Head of caudate nucleus (tissue), 42 donors: ENCODE measurements around the gene DPYSL4.

Experiments
- DNase-seq, 42 donors: peaks; one replicate each; pipeline versions ENCODE4 v3.0.0 to v3.0.0-alpha.2; 2020 to 2021; ENCODE audit warnings: mixed read lengths in 7 of 42
- intact Hi-C: fragments of 100-400 bp; cut with DNase I; formaldehyde crosslinking; loops from one replicate; pipeline ENCODE4 v1.15.0; 2022

DPYSL4 gene

GRCh38 chr10:132186488-132187429 lies at the start of gene DPYSL4:
Gene DPYSL4, plus strand, starts transcription at chr10:132186948. Its CDS starts 116 bp downstream, at chr10:132187064.
- DNase-seq: peak in 30 of 42 donors; percentile 32 to 78 (median 62)
- intact Hi-C loops: no loop called here

GRCh38 chr10:132137111-132138072 lies 49.4 kb upstream of the DPYSL4 start:
- intact Hi-C loops: no loop called here
- DNase-seq: peak in 6 of 42 donors; percentile 2 to 25 (median 10)

GRCh38 chr10:132138133-132138532 lies 48.6 kb upstream of the DPYSL4 start:
- peak in 3 of 42 donors; percentile 4 to 27 (median 6) for DNase-seq
- intact Hi-C loops: no loop called here

- peak in 6 of 42 donors; percentile 2 to 28 (median 12) for DNase-seq
- intact Hi-C loops: no loop called here
These were observed 48.2 kb upstream of the DPYSL4 start for GRCh38 chr10:132138596-132138995.

GRCh38 chr10:132139526-132139925 lies 47.2 kb upstream of the DPYSL4 start:
- DNase-seq: peak in 6 of 42 donors; percentile 1 to 30 (median 9)
- intact Hi-C loops: no loop called here

GRCh38 chr10:132140167-132140925 lies 46.4 kb upstream of the DPYSL4 start:
- intact Hi-C loops: loop anchor here (10.0 kb wide), 1 partner anchor 256 kb away; no protein-coding TSS in a partner anchor
- peak in 7 of 42 donors; percentile 1 to 33 (median 5) for DNase-seq

GRCh38 chr10:132141076-132141475 lies 45.7 kb upstream of the DPYSL4 start:
- DNase-seq: peak in 4 of 42 donors; percentile 2 to 33 (median 9)

GRCh38 chr10:132141526-132142395 lies 45.0 kb upstream of the DPYSL4 start:
- DNase-seq: peak in 9 of 42 donors; percentile 1 to 29 (median 4)
- intact Hi-C loops: loop anchor here (10.0 kb wide), 1 partner anchor 257 kb away; no protein-coding TSS in a partner anchor

More at GRCh38 chr10:132141076-132141475, 45.7 kb upstream of the DPYSL4 start:
- intact Hi-C loops: loop anchor here (10.0 kb wide), 1 partner anchor 256 kb away; no protein-coding TSS in a partner anchor

GRCh38 chr10:132142396-132143161 lies 44.2 kb upstream of the DPYSL4 start:
- peak in 38 of 42 donors; percentile 31 to 81 (median 60) for DNase-seq
- intact Hi-C loops: loop anchor here (10.0 kb wide), 1 partner anchor 258 kb away; no protein-coding TSS in a partner anchor

- DNase-seq: peak in 7 of 42 donors; percentile 1 to 32 (median 4)
- intact Hi-C loops: loop anchor here (10.0 kb wide), 1 partner anchor 258 kb away; no protein-coding TSS in a partner anchor
These were observed 43.6 kb upstream of the DPYSL4 start for GRCh38 chr10:132143162-132143561.

- DNase-seq: peak in 7 of 42 donors; percentile 1 to 34 (median 4)
- intact Hi-C loops: loop anchor here (10.0 kb wide), 1 partner anchor 259 kb away; no protein-coding TSS in a partner anchor
These were observed 42.7 kb upstream of the DPYSL4 start for GRCh38 chr10:132144086-132144485.

GRCh38 chr10:132145002-132145401 lies 41.7 kb upstream of the DPYSL4 start:
- intact Hi-C loops: loop anchor here (10.0 kb wide), 1 partner anchor 260 kb away; no protein-coding TSS in a partner anchor
- DNase-seq: no peak

- intact Hi-C loops: loop anchor here (10.0 kb wide), 1 partner anchor 261 kb away; no protein-coding TSS in a partner anchor
- peak in 4 of 42 donors; percentile 1 to 12 (median 1) for DNase-seq
These were observed 41.1 kb upstream of the DPYSL4 start for GRCh38 chr10:132145521-132146185.

- intact Hi-C loops: loop anchor here (10.0 kb wide), 1 partner anchor 261 kb away; no protein-coding TSS in a partner anchor
These were observed 40.5 kb upstream of the DPYSL4 start for GRCh38 chr10:132146271-132146671.

More at GRCh38 chr10:132146271-132146671, 40.5 kb upstream of the DPYSL4 start:
- peak in 6 of 42 donors; percentile 0 to 25 (median 1) for DNase-seq
